HepG2 (cell line): ENCODE measurements around the gene SLC43A1. TPM values are rescaled to one million over a fixed set of nuclear protein-coding genes. Genes with fewer than 3 reads are reported as not detected.

Source experiments
- ARID3A ChIP-seq: IDR thresholded peaks from 2 replicates; pipeline ENCODE4 v1.6.1; 2012; ENCODE audit warnings: low read depth, low read length, improper control_type of control experiment
- FOXJ3 ChIP-seq: sonication (generic); formaldehyde crosslinking; IDR thresholded peaks from 2 replicates; pipeline ENCODE4 v1.4.0; 2020; ENCODE audit warnings: missing genetic modification reagents, mild to moderate bottlenecking, borderline replicate concordance
- GLMP ChIP-seq: sonication (generic); formaldehyde crosslinking; IDR thresholded peaks from 2 replicates; pipeline ENCODE4 v1.9.0; 2021; ENCODE audit warnings: missing genetic modification reagents, mild to moderate bottlenecking, borderline replicate concordance
- HMGXB3 ChIP-seq: sonication (generic); formaldehyde crosslinking; IDR thresholded peaks from 2 replicates; pipeline ENCODE4 v1.4.0; 2020; ENCODE audit warnings: missing genetic modification reagents, borderline replicate concordance
- NR0B2 ChIP-seq: sonication (generic); formaldehyde crosslinking; IDR thresholded peaks from 2 replicates; pipeline ENCODE4 v1.4.0; 2020; ENCODE audit warnings: mild to moderate bottlenecking, missing genetic modification reagents
- PHB2 ChIP-seq: fragments of 450-650 bp; IDR thresholded peaks from 2 replicates; pipeline ENCODE4 v1.6.1; 2018; ENCODE audit not compliant: partially characterized antibody
- PREB ChIP-seq: sonication (generic); formaldehyde crosslinking; IDR thresholded peaks from 2 replicates; pipeline ENCODE4 v1.4.0; 2020; ENCODE audit warnings: missing genetic modification reagents
- RARA ChIP-seq: IDR thresholded peaks from 2 replicates; pipeline ENCODE4 v1.6.1; 2016; ENCODE audit warnings: missing genetic modification reagents, missing compliant biosample characterization
- SMC3 ChIP-seq: IDR thresholded peaks from 2 replicates; pipeline ENCODE4 v1.6.1; 2011; ENCODE audit warnings: low read length, improper control_type of control experiment
- TEAD3 ChIP-seq: optimal IDR thresholded peaks from 2 replicates; pipeline ENCODE3; 2016; ENCODE audit warnings: borderline replicate concordance
- ZBTB39 ChIP-seq: sonication (generic); formaldehyde crosslinking; IDR thresholded peaks from 2 replicates; pipeline ENCODE4 v1.5.0; 2020; ENCODE audit warnings: missing genetic modification reagents
- ZBTB46 ChIP-seq: sonication (generic); formaldehyde crosslinking; IDR thresholded peaks from 2 replicates; pipeline ENCODE4 v1.4.0; 2020; ENCODE audit warnings: mild to moderate bottlenecking, missing genetic modification reagents, borderline replicate concordance
- ZNF652 ChIP-seq: IDR thresholded peaks from 2 replicates; pipeline ENCODE4 v1.6.1; 2016; ENCODE audit warnings: low read depth, borderline replicate concordance
- polyA plus RNA-seq, 8 experiments: library from polyadenylated mRNA; depleted of rRNA in 3 of 8; stranded (reverse) in 7 of 8; unstranded in 1 of 8; fragments of >200 nt; fragmentation: Illumina TruSeq in 4 of 8; extraction: Trizol in 4 of 8; gene quantifications; 2 replicates each; pipeline versions ENCODE4 v1.2.1 to v1.2.3, GENCODE V29; 2011 to 2016; ENCODE audit warnings: low read depth in 4 of 8, missing spikeins in 1 of 8, mixed read lengths in 1 of 8; ENCODE audit not compliant: insufficient read depth in 1 of 8
- total RNA-seq, 5 experiments: library from RNA; depleted of rRNA; stranded (reverse); fragments of >200 nt; fragmentation: Illumina TruSeq; extraction: Trizol; gene quantifications; 2 replicates each; pipeline ENCODE4 v1.2.3, GENCODE V29; 2016; ENCODE audit warnings: low read depth in 1 of 5

Gene SLC43A1
- total and polyA plus RNA-seq, 2 of the 13 experiments (the other 11 are each of a cell fraction or from before 2014, with no cell fraction given), result 72.3 to 87.6 TPM

- TF ChIP-seq ZNF652 (CRISPR knock-in tag), result peak; percentile 34; the same call in 1 of the 2 replicates
- no peak for TF ChIP-seq ZBTB39 (CRISPR knock-in tag)
- TF ChIP-seq GLMP, result peak; percentile 39; the same call in 1 of the 2 replicates
- TF ChIP-seq TEAD3 (CRISPR knock-in tag), result peak; percentile 74
- 0 out of 2 replicates have a peak, but pooled peaks have one; percentile 2 for TF ChIP-seq SMC3
- no peak for TF ChIP-seq HMGXB3 (CRISPR knock-in tag)
- TF ChIP-seq FOXJ3 (CRISPR knock-in tag), result peak; percentile 88; the same call in 1 of the 2 replicates
- TF ChIP-seq ARID3A, result peak; percentile 76; the same call in 1 of the 2 replicates
- TF ChIP-seq PREB (CRISPR knock-in tag), result no peak
- no peak; the same call in 1 of the 2 replicates for TF ChIP-seq ZBTB46 (CRISPR knock-in tag)
- TF ChIP-seq RARA (CRISPR knock-in tag), result peak; percentile 85
- TF ChIP-seq NR0B2 (CRISPR knock-in tag), result peak; percentile 85; the same call in 1 of the 2 replicates
- no peak for TF ChIP-seq PHB2
Observed at GRCh38 chr11:57497303-57498247, 17.9 kb downstream of the SLC43A1 start (continued).
